HTERT RPE-1 (cell line): ENCODE results near the gene DSC1.
"Not testable (repeated sequence)": the region's sequence is repeated elsewhere in the genome, so short reads cannot be mapped to it uniquely, and the experiment has no call there.

ENCODE experiments used
- in situ Hi-C: fragments of 300-500 bp; cut with MboI; formaldehyde crosslinking; loops from 4 replicates; pipeline ENCODE4 v1.14.3; 2020; ENCODE audit warnings: low sequenced_read_pairs

DSC1 gene

GRCh38 chr18:31171144-31171839 lies 8.6 kb upstream of the DSC1 start:
- in situ Hi-C loops, result no loop called here

GRCh38 chr18:31170335-31170734 lies 7.7 kb upstream of the DSC1 start:
- in situ Hi-C loops, result no loop called here

- in situ Hi-C loops, result no loop called here
Observed at GRCh38 chr18:31162419-31162793, 250 bp downstream of the DSC1 start.

GRCh38 chr18:31161757-31162418 lies 768 bp downstream of the DSC1 start:
- in situ Hi-C loops, result no loop called here

GRCh38 chr18:31156821-31157763 lies 5.6 kb downstream of the DSC1 start:
- in situ Hi-C loops, result no loop called here

- in situ Hi-C loops, result no loop called here
Observed at GRCh38 chr18:31155498-31155897, 7.2 kb downstream of the DSC1 start.

GRCh38 chr18:31154181-31154580 lies 8.5 kb downstream of the DSC1 start:
- in situ Hi-C loops, result no loop called here

- in situ Hi-C loops, result no loop called here
Observed at GRCh38 chr18:31149351-31149750, 13.3 kb downstream of the DSC1 start.

GRCh38 chr18:31148600-31148999 lies 14.1 kb downstream of the DSC1 start:
- in situ Hi-C loops, result no loop called here

GRCh38 chr18:31146809-31147208 lies 15.8 kb downstream of the DSC1 start:
- in situ Hi-C loops, result no loop called here

GRCh38 chr18:31143025-31143424 lies 19.6 kb downstream of the DSC1 start:
- in situ Hi-C loops, result no loop called here

GRCh38 chr18:31138709-31139108 lies 23.9 kb downstream of the DSC1 start:
- in situ Hi-C loops, result no loop called here

GRCh38 chr18:31134988-31135529 lies 27.6 kb downstream of the DSC1 start:
- in situ Hi-C loops, result no loop called here

GRCh38 chr18:31129398-31130115 lies 33.1 kb downstream of the DSC1 start:
- in situ Hi-C loops, result no loop called here

- in situ Hi-C loops, result no loop called here
Observed at GRCh38 chr18:31125878-31126277, 36.8 kb downstream of the DSC1 start.

GRCh38 chr18:31123125-31123524 lies 39.5 kb downstream of the DSC1 start:
- in situ Hi-C loops, result not testable (repeated sequence)

GRCh38 chr18:31120594-31120993 lies 42.1 kb downstream of the DSC1 start:
- in situ Hi-C loops, result no loop called here

- in situ Hi-C loops, result no loop called here
Observed at GRCh38 chr18:31116853-31117595, 45.6 kb downstream of the DSC1 start.

GRCh38 chr18:31112804-31113203 lies 49.9 kb downstream of the DSC1 start:
- in situ Hi-C loops, result no loop called here

- in situ Hi-C loops, result no loop called here
Observed at GRCh38 chr18:31105733-31106132, 56.9 kb downstream of the DSC1 start.
